ENCODE results near the gene SPATA6L. TPM values are rescaled to one million over a fixed set of nuclear protein-coding genes. Genes with fewer than 3 reads are reported as not detected.

The SPATA6L gene
- total and polyA plus RNA-seq, 2 of the 4 experiments (the other 2 are of a cell fraction), result 0.18 to 0.84 TPM

DNA sequence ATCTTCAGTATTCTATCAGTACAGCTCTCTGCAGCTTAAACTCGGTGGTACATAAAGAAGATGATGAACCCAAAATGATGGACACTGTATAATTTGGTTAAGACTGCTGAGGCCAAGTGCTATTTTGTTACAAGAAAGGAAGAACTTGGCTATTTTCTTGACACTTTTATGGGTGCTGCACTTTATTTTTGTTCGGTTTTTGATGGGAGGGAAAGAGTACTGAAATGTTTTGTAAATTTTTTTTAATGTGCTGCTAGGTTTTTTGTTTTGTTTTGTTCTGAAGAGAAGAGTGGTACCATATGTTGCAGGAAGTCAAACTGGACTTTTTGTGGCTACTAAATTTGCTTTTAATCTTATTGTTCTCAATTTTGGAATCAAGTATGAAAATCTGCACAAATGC lies 39.7 kb upstream of the SPATA6L start:
- H2AK5ac ChIP-seq (ENCODE audit: low read depth, low read length), result no peak overlapping the region
- no peak overlapping the region for H3K18ac ChIP-seq (ENCODE audit: low read depth, low read length)
- no peak overlapping the region for H2AFZ ChIP-seq (replicated peaks; ENCODE audit: low read length, poor library complexity)
- 0% methylated on average over 1 of the region's 2 CpGs; no CpG with 5 or more reads in 1 of the 2 experiments for WGBS, 2 experiments (ENCODE audit: extremely low coverage in 2 of 2, insufficient read length in 1 of 2)
- no peaks in the 10 kb centered on the region for H3K4me1 ChIP-seq (ENCODE audit: control insufficient read depth, insufficient read depth, low read length)
- no peak overlapping the region for H2BK20ac ChIP-seq (ENCODE audit: low read depth, low read length)
- peaks cover 0 to 2% of the 10 kb centered on the region in 2 experiments; a peak in 1 of 4 replicates for H3K79me1 ChIP-seq (ENCODE audit: low read depth in 1 of 2, low read length in 2 of 2)
- BruUV-seq (replicated peaks), result no TSS peak
- no peak overlapping the region for H3K27ac ChIP-seq (ENCODE audit: insufficient read depth, low read length)
- no peak overlapping the region for H3K4me3 ChIP-seq (ENCODE audit: insufficient read depth, low read depth, low read length)
- POLR2A ChIA-PET (ENCODE audit: unreplicated experiment), result no interaction called here
- H3K14ac ChIP-seq (replicated peaks; ENCODE audit: low read depth, low read length), result no peak overlapping the region
- no peak overlapping the region for H3K9ac ChIP-seq (ENCODE audit: low read depth, low read length)
- H3K4me2 ChIP-seq (ENCODE audit: low read depth, low read length), result no peak overlapping the region
- no peaks in the 10 kb centered on the region for H3K27me3 ChIP-seq (ENCODE audit: control insufficient read depth, insufficient read depth, low read length)
- dilution Hi-C loops (cut with HindIII; ENCODE audit: low sequenced_read_pairs, unreplicated experiment) (no loop called here), intact Hi-C loops (cut with micrococcal nuclease) (no loop called here), in situ Hi-C loops (cut with MboI; ENCODE audit: low sequenced_read_pairs) (no loop called here)
- TF ChIP-seq SMC3 (IDR thresholded peaks at IDR 0.05; ENCODE audit: low read depth, low read length) (no peak), POLR2A (IDR thresholded peaks at IDR 0.05; ENCODE audit: low read depth, low read length) (no peak), CHD1 (IDR thresholded peaks at IDR 0.05; ENCODE audit: low read depth, low read length) (no peak), MXI1 (IDR thresholded peaks at IDR 0.05; ENCODE audit: borderline replicate concordance, low read depth, low read length) (no peak), MAFK (IDR thresholded peaks at IDR 0.05; ENCODE audit: low read depth, low read length) (no peak), RAD21 (IDR thresholded peaks at IDR 0.05; ENCODE audit: low read length) (no peak), CEBPB (IDR thresholded peaks at IDR 0.05; ENCODE audit: low read depth, low read length) (no peak)
- TF ChIP-seq, protein P1, sequence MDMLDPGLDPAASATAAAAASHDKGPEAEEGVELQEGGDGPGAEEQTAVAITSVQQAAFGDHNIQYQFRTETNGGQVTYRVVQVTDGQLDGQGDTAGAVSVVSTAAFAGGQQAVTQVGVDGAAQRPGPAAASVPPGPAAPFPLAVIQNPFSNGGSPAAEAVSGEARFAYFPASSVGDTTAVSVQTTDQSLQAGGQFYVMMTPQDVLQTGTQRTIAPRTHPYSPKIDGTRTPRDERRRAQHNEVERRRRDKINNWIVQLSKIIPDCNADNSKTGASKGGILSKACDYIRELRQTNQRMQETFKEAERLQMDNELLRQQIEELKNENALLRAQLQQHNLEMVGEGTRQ (IDR thresholded peaks at IDR 0.05; ENCODE audit: low read depth, low read length), result no peak
- TF ChIP-seq, protein P2, sequence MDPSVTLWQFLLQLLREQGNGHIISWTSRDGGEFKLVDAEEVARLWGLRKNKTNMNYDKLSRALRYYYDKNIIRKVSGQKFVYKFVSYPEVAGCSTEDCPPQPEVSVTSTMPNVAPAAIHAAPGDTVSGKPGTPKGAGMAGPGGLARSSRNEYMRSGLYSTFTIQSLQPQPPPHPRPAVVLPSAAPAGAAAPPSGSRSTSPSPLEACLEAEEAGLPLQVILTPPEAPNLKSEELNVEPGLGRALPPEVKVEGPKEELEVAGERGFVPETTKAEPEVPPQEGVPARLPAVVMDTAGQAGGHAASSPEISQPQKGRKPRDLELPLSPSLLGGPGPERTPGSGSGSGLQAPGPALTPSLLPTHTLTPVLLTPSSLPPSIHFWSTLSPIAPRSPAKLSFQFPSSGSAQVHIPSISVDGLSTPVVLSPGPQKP (IDR thresholded peaks at IDR 0.05; ENCODE audit: borderline replicate concordance, low read depth, low read length), result no peak
- H2BK120ac ChIP-seq (ENCODE audit: low read depth, low read length), result no peak overlapping the region
- H4K8ac ChIP-seq (ENCODE audit: low read depth in 2 of 2, low read length in 2 of 2), result no peak overlapping the region
- H3K36me3 ChIP-seq (ENCODE audit: control insufficient read depth, insufficient read depth, low read length), result peaks cover 4% of the 10 kb centered on the region
- no peak overlapping the region for H4K91ac ChIP-seq (ENCODE audit: insufficient read depth, low read depth, low read length)
- no peak overlapping the region for H2BK15ac ChIP-seq (ENCODE audit: low read depth, low read length)
- CTCF ChIA-PET, result no interaction called here
- H4K5ac ChIP-seq (ENCODE audit: low read depth, low read length), result no peak overlapping the region
- H2AK9ac ChIP-seq (replicated peaks; ENCODE audit: low read depth, low read length, poor library complexity), result no peak overlapping the region
- H3K9me3 ChIP-seq (ENCODE audit: control insufficient read depth, insufficient read depth, low read length), result no peaks in the 10 kb centered on the region
- H3K4ac ChIP-seq (ENCODE audit: low read depth, low read length), result no peak overlapping the region
- no peak overlapping the region for H3K56ac ChIP-seq (ENCODE audit: extremely low read depth, insufficient read depth, low read length)
- no peaks in the 10 kb centered on the region for H3K9me1 ChIP-seq (ENCODE audit: insufficient read depth, low read length)
- H4K20me1 ChIP-seq (ENCODE audit: insufficient read depth, low read length), result no peaks in the 10 kb centered on the region
- no peak overlapping the region for H2BK5ac ChIP-seq (ENCODE audit: low read depth, low read length, poor library complexity, severe bottlenecking)
- H3K23ac ChIP-seq (ENCODE audit: low read depth, low read length), result no peak overlapping the region
- ATAC-seq (ENCODE audit: low read depth), result no peak
- DNase-seq, result no peak
